ENCODE measurements around the gene THOC1. TPM values are rescaled to one million over a fixed set of nuclear protein-coding genes. Genes with fewer than 3 reads are reported as not detected.
A peak's percentile ranks its signal among the peaks of the same experiment; 100 is the strongest.

The THOC1 gene
- total RNA-seq, 1 experiment from 2014 or later = 33.3 TPM

DNA sequence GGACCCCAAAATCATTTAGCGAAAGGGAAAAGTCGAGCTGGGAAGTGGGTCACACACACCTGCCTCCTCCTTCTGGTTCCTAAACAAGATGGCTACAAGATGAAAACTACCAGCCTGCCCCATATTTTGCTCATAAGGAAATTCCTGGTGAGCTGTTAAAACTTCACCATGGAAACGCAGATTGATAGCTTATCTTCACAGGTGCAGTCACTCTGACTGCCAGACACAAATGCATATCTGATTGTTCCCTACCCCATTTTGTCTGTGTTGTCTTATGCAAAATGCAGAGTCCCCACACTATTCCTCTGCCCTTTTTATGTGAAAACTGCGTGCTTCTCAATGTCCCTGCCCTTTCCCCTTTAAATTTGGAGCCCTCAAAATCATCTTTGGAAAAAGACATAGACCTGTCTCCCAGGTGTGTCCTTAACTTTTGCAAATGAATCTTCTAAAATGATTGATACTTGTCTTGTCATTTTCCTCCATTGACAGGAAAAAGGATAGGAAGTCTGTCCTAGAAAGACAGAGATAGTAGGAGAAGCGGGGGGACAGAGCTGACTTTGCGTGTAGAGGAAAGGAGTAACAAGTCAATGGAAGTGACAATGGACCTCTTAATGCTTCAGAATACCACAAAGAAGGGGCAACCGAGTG, 38.9 kb upstream of the THOC1 start:
- ChIA-PET POLR2A (no interaction called here), CTCF (no interaction called here)
- no peaks in the 10 kb centered on the region for H3K4me1 ChIP-seq (ENCODE audit: control insufficient read depth, insufficient read depth, low read length)
- ATAC-seq (no peak), DNase-seq (ENCODE audit: low read depth, low spot score) (no peak)
- intact Hi-C loops (cut with micrococcal nuclease; ENCODE audit: unreplicated experiment) (no loop called here), in situ Hi-C loops (cut with HindIII; ENCODE audit: low pct_unique_long_range_greater_than_20kb, low sequenced_read_pairs) (no loop called here)
- TF ChIP-seq REST (IDR thresholded peaks at IDR 0.05; ENCODE audit: insufficient read depth in 1 of 2, low read depth in 2 of 2, low read length in 1 of 2) (no peak), POLR2AphosphoS5 (IDR thresholded peaks at IDR 0.05; ENCODE audit: low read depth, low read length) (no peak)
- TF ChIP-seq, protein P1, sequence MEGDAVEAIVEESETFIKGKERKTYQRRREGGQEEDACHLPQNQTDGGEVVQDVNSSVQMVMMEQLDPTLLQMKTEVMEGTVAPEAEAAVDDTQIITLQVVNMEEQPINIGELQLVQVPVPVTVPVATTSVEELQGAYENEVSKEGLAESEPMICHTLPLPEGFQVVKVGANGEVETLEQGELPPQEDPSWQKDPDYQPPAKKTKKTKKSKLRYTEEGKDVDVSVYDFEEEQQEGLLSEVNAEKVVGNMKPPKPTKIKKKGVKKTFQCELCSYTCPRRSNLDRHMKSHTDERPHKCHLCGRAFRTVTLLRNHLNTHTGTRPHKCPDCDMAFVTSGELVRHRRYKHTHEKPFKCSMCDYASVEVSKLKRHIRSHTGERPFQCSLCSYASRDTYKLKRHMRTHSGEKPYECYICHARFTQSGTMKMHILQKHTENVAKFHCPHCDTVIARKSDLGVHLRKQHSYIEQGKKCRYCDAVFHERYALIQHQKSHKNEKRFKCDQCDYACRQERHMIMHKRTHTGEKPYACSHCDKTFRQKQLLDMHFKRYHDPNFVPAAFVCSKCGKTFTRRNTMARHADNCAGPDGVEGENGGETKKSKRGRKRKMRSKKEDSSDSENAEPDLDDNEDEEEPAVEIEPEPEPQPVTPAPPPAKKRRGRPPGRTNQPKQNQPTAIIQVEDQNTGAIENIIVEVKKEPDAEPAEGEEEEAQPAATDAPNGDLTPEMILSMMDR (IDR thresholded peaks at IDR 0.05) = no peak
- no peak overlapping the region for H3K27ac ChIP-seq (ENCODE audit: low read length)
- no TSS peak for BruUV-seq (replicated peaks)
- H3K9me3 ChIP-seq (ENCODE audit: control insufficient read depth, insufficient read depth, low read depth, low read length) = no peaks in the 10 kb centered on the region
- H3K4me3 ChIP-seq (ENCODE audit: low read depth in 2 of 2, low read length in 2 of 2) = no peak overlapping the region
- no peaks in the 10 kb centered on the region for H3K36me3 ChIP-seq (ENCODE audit: control insufficient read depth, insufficient read depth, low read length)
- peaks cover 8% of the 10 kb centered on the region for H3K27me3 ChIP-seq (ENCODE audit: control insufficient read depth, insufficient read depth, low read length)

DNA sequence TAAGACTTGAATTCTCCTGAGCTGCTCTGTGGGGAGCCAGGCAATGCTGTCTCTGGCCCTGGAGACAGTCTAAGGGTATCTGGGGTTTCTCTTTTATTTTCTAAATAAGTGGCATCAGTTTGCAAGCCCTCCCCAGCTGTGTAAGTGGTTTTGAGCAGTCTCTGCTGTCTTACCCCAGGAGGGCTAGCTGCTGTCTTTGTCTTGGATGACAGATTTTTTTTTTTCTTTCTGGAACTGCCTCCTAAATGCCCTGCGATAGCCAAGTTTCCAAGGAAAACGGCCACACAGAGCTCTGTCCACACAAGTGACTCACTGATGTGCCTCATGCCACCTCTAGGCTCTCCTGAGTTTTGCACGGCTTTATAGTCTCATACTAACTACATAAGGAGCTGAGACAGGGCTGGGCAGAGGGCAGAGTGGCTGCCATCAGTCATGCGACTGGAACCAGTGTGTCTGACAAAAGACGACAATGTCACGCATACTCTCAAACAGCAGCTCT, 37.2 kb upstream of the THOC1 start:
- H3K27me3 ChIP-seq (ENCODE audit: control insufficient read depth, insufficient read depth, low read length) = peaks cover 8% of the 10 kb centered on the region
- no TSS peak for BruUV-seq (replicated peaks)
- H3K9me3 ChIP-seq (ENCODE audit: control insufficient read depth, insufficient read depth, low read depth, low read length) = no peaks in the 10 kb centered on the region
- no peaks in the 10 kb centered on the region for H3K36me3 ChIP-seq (ENCODE audit: control insufficient read depth, insufficient read depth, low read length)
- intact Hi-C loops (cut with micrococcal nuclease; ENCODE audit: unreplicated experiment) (no loop called here), in situ Hi-C loops (cut with HindIII; ENCODE audit: low pct_unique_long_range_greater_than_20kb, low sequenced_read_pairs) (no loop called here)
- DNase-seq (ENCODE audit: low read depth, low spot score) = no peak
- peak; percentile 45; the same call in 1 of the 2 replicates for ATAC-seq
- H3K4me3 ChIP-seq (ENCODE audit: low read depth in 2 of 2, low read length in 2 of 2) = no peak overlapping the region
- POLR2A ChIA-PET = no interaction called here
- no peak for TF ChIP-seq REST (IDR thresholded peaks at IDR 0.05; ENCODE audit: insufficient read depth in 1 of 2, low read depth in 2 of 2, low read length in 1 of 2)
- H3K4me1 ChIP-seq (ENCODE audit: control insufficient read depth, insufficient read depth, low read length) = no peaks in the 10 kb centered on the region
- no peak overlapping the region for H3K27ac ChIP-seq (ENCODE audit: low read length)
- CTCF ChIA-PET = no interaction called here

Data from Panc1 (cell line).